ENCODE data around the gene CDK18. TPM values are rescaled to one million over a fixed set of nuclear protein-coding genes. Genes with fewer than 3 reads are reported as not detected.

CDK18 gene
- total RNA-seq, 1 donor from 2014 or later = 36.6 TPM

DNA sequence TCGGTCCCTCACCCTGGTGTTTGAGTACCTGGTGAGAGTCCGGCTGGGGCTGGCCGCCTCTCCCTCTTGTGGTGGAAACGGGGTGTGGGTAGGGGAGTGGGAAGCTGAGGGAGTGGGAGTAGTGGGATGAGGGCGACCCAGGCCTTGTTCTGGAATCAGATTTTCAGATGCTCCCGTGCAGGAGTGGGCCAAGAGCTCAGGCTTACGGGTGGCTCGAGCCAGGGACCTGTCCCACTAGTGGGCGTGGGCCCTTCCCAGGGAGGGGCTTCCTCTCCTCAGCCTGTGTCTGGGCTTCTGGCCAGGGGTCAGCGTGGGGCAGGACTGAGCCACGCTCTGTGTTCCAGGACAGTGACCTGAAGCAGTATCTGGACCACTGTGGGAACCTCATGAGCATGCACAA is 22.0 kb downstream of the CDK18 start:
- H3K4me3 ChIP-seq = no peak overlapping the region
- H3K27ac ChIP-seq = no peak overlapping the region
- peaks cover 33% of the 10 kb centered on the region for H3K36me3 ChIP-seq
- intact Hi-C loops (cut with DNase I) = no loop called here
- DNase-seq = no peak
- no peak for TF ChIP-seq CTCF (IDR thresholded peaks at IDR 0.05)
- no peaks in the 10 kb centered on the region for H3K27me3 ChIP-seq (ENCODE audit: low read depth)
- ATAC-seq = no peak
- no peaks in the 10 kb centered on the region for H3K9me3 ChIP-seq
- peaks cover 10% of the 10 kb centered on the region for H3K4me1 ChIP-seq

- Histone ChIP-seq H3K4me1 (peaks cover 10% of the 10 kb centered on the region), H3K27me3 (ENCODE audit: low read depth) (no peaks in the 10 kb centered on the region), H3K36me3 (peaks cover 42% of the 10 kb centered on the region), H3K9me3 (no peaks in the 10 kb centered on the region), H3K4me3 (no peak overlapping the region), H3K27ac (no peak overlapping the region)
- TF ChIP-seq CTCF (IDR thresholded peaks at IDR 0.05) = no peak
- intact Hi-C loops (cut with DNase I) = no loop called here
- no peak for ATAC-seq
- no peak for DNase-seq
Measured at GRCh38 chr1:205527931-205528330, 23.5 kb downstream of the CDK18 start.

- TF ChIP-seq CTCF (IDR thresholded peaks at IDR 0.05) = no peak
- ATAC-seq = no peak
- Histone ChIP-seq H3K9me3 (no peaks in the 10 kb centered on the region), H3K27ac (no peak overlapping the region), H3K4me3 (peak overlapping the region; percentile 42), H3K27me3 (ENCODE audit: low read depth) (no peaks in the 10 kb centered on the region), H3K36me3 (peaks cover 38% of the 10 kb centered on the region), H3K4me1 (peaks cover 10% of the 10 kb centered on the region)
- intact Hi-C loops (cut with DNase I) = no loop called here
- no peak for DNase-seq
Measured at GRCh38 chr1:205528446-205528886, 24.0 kb downstream of the CDK18 start.

DNA sequence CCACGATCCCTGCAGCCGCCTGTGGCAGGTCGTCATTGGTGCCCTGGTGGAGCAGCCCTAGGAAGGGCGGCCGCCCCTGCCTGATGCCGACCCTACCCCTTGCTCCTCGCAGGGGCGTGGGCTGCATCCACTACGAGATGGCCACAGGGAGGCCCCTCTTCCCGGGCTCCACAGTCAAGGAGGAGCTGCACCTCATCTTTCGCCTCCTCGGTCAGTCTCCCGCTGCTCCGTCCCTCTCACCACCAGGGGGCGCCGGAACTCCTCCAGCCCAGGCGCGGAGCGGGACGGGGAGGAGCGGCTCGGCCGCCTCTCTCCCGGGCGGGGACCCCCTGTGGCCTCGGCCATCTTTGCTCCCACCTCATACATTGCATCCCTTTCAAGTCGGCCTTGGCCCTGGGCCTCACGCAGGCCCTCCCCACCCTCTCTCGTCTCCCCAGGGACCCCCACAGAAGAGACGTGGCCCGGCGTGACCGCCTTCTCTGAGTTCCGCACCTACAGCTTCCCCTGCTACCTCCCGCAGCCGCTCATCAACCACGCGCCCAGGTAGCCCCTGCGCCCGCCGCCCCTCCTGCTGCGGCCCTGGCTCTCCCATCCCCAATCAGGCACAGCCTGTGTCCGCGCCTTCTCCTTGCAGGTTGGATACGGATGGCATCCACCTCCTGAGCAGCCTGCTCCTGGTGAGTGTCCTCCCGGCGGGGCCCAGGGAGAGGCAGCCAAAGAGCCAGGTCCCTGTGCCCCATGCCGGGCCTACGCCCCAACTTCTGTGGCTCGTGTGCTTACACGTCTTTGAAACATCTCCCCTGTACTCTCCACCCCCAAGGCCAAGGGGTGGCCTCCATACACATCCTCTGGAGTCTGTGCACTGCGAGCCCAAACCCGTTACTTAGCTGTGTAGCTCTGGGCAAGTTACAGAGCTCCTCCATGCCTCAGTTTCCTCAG is 24.7 kb downstream of the CDK18 start:
- Histone ChIP-seq H3K9me3 (no peaks in the 10 kb centered on the region), H3K4me3 (peak overlapping the region; percentile 42), H3K27ac (no peak overlapping the region), H3K36me3 (peaks cover 31% of the 10 kb centered on the region), H3K27me3 (ENCODE audit: low read depth) (no peaks in the 10 kb centered on the region), H3K4me1 (peaks cover 10% of the 10 kb centered on the region)
- intact Hi-C loops (cut with DNase I) = no loop called here
- TF ChIP-seq CTCF (IDR thresholded peaks at IDR 0.05) = peak; percentile 97
- ATAC-seq (peak; percentile 81 to 84), DNase-seq (peak; percentile 84)

GRCh38 chr1:205530116-205530515 is 25.6 kb downstream of the CDK18 start:
- Histone ChIP-seq H3K4me3 (no peak overlapping the region), H3K36me3 (peaks cover 31% of the 10 kb centered on the region), H3K27me3 (ENCODE audit: low read depth) (no peaks in the 10 kb centered on the region), H3K9me3 (no peaks in the 10 kb centered on the region), H3K27ac (no peak overlapping the region), H3K4me1 (peaks cover 10% of the 10 kb centered on the region)
- intact Hi-C loops (cut with DNase I) = no loop called here
- no peak for ATAC-seq
- no peak for DNase-seq
- TF ChIP-seq CTCF (IDR thresholded peaks at IDR 0.05) = no peak

Data from lower lobe of right lung (tissue), 2 donors.